Stimulated activated CD8-positive, alpha-beta memory T cell treated with anti-CD3 and anti-CD28 coated beads, Interleukin-4, amount 100 ng/mL, for 24 hours (primary cell): ENCODE data around the gene DNHD1.

ENCODE experiments used
- DNase-seq: peaks from one replicate; pipeline ENCODE4 v3.0.0-alpha.2; 2020; ENCODE audit warnings: low read depth

DNHD1 gene

GRCh38 chr11:6612213-6613041 is 115.3 kb downstream of the DNHD1 start, which contains the start of gene TAF10:
Gene TAF10, minus strand, starts transcription at chr11:6612216. Its CDS starts 27 bp downstream, at chr11:6612189.
- peak; percentile 94 for DNase-seq

GRCh38 chr11:6613496-6613895 is 116.4 kb downstream of the DNHD1 start:
- no peak for DNase-seq

GRCh38 chr11:6614446-6614845 is 117.4 kb downstream of the DNHD1 start:
- no peak for DNase-seq

DNA sequence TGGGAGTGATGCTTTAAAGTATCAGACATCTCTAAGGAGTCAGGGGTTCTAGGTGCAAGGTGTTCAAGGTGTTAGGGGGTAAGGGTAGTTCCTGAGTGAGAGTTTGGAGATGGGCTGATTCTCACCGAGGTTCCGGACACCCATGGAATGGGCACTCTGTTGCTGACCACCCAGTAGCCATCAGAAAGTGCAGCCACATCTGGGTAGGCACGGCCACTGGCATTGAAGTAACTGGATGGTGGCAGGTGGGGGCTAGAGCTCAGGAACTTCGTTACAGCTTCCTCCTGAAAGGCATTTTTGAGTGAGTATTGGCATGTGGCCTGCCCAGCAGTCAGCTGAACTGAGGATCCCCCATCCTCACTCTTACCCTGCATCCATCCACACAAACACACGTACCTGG is 118.0 kb downstream of the DNHD1 start:
- no peak for DNase-seq

DNA sequence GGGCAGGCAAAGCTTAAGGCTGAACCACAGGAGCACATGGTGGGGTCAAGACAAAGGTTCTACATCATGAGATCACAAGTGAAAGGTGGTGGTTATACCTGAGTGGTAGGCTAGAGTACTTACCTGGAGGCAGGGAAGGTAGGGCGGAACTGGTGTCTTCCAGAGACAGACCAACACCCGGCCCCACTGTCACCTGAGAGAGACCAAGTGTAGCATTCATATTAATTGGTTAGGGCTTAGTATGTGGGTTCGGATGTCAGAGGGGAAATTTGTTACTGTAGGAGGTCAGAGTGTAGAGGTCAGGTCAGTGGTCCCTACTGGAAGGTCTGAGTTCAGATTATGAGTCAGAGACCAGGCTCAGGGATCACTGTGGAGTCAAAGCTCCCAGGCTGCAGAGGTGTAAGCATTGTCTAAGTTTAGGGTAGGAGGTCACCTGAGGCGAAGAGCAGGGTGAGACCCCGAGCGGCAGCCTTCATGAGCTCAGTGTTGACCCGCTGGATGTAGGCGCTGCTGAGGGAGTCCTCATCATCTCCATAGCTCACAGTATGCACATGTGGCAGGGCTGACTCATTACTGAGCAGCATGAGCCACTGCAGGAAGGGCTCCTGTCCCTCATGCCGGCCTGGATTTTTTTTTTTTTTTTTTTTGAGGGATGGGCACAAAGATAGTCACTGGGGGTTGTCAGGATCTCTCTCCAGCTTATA is 119.0 kb downstream of the DNHD1 start:
- no peak for DNase-seq

DNA sequence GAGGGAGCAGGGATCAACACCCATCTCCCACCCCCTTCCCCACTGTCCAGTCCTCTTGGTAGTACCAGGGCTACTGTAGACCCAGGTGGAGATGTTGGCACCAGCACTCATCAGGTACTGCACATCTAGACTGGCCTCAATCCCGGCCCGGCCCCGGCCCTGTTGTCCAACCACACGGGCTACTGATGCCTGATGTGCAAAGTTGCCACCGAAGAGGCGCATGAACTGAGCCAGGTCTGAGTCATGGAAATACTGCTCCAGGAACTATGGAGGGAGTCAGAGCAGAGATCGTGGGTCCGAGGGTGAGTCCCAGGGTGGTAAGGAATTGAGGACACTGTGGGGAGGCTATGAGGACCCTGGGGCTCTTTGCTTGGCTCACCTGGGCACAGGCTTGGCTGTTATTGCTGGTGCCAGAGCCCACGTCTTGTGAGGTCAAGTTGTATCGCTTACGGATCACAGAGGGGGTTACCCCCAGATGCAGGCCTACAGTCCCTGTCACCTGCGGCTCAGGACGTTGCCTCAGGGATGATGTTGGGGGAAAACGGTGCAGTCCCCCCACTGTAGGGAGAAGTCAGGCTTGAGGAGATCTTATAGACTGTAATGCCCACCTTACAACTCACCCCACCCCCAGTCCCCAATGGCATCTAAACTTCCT is 119.6 kb downstream of the DNHD1 start:
- no peak for DNase-seq

- no peak for DNase-seq
These were observed 120.3 kb downstream of the DNHD1 start for GRCh38 chr11:6617315-6617781.

- DNase-seq = peak; percentile 43
These were observed 121.3 kb downstream of the DNHD1 start for GRCh38 chr11:6618117-6619003.

DNA sequence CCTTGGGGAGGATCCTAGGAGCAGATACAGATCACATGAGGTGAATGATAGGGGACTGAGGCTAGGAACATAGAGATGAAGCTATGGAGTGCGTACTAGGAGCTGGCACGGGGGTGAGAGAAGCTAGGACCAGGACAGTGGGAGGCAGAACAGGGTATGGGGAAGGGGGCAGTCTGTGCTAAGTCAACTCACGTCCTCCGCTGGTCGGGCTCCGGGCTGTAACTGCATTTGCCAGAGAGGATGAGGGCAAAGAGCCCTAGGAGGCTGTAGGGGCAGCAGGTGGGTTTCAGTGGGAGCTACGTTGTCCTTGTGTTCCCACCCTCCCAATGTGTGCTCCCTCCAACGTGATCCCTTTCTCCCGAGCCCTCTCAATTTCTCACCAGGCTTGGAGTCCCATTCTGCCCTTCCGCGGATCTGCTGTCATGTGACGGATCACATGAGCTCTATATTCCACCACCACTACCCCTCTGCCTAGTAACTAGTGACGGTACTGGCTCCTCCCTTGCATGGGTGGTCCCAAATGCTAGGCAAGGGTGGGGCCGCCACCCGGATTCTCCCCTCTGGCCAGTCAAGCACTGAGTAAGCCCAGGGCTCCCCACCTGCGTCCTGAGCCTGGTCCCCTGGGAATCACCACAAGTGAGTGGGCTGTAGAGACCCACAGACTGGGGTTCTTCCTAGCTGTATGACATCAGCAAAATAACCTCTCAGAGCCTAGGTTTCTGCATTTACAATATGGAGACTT is 122.1 kb downstream of the DNHD1 start, which contains the start of gene TPP1:
TSS of gene TPP1 (minus strand) at position 419 of the 742 bp plus-strand sequence. CDS start at position 397, 22 bp downstream.
- peak; percentile 84 for DNase-seq

DNA sequence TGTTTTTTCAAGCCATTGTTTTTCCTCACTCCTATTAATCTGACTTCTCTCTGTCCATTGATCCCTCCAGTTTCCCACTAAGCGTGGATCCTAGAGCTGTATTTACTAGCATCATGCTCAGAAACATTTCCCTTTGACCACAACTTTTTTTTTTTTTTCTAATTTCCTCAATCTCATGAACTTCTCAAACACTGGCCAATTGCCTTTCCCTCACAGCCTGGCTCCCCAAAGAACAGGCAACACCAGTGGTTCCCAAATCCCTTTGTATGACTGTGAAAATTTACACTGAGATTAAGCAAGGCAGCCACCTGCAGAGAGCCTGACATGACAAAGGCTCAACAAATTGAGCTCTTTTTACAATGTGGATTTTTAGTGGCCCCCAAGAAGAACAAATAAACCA is 123.6 kb downstream of the DNHD1 start:
- no peak for DNase-seq
